ENCODE results near the gene AKAP13. TPM values are rescaled to one million over a fixed set of nuclear protein-coding genes. Genes with fewer than 3 reads are reported as not detected.

Gene AKAP13
- polyA plus RNA-seq, 1 donor from 2014 or later: 10.0 TPM

GRCh38 chr15:85651548-85651947 lies 271.1 kb downstream of the AKAP13 start:
- H4K20me1 ChIP-seq (ENCODE audit: insufficient read depth): no peaks in the 10 kb centered on the region
- no peaks in the 10 kb centered on the region for H3K9me2 ChIP-seq (ENCODE audit: insufficient read depth, low read length)
- no peaks in the 10 kb centered on the region for H3F3A ChIP-seq (ENCODE audit: insufficient read depth, low read length, poor library complexity, severe bottlenecking)
- H3K9me3 ChIP-seq (ENCODE audit: low read length): no peaks in the 10 kb centered on the region
- no peaks in the 10 kb centered on the region for H3K79me2 ChIP-seq (replicated peaks; ENCODE audit: insufficient read depth, low read length)
- H3K4me3 ChIP-seq (ENCODE audit: low read length): no peak overlapping the region
- H2AFZ ChIP-seq (ENCODE audit: low read depth, low read length): no peak overlapping the region
- no peak overlapping the region for H3K27ac ChIP-seq (ENCODE audit: low read length)
- TF ChIP-seq EP300 (conservative IDR thresholded peaks at IDR 0.05; ENCODE audit: poor library complexity, severe bottlenecking): no peak
- no peak for TF ChIP-seq POLR2AphosphoS5 (IDR thresholded peaks at IDR 0.05)
- TF ChIP-seq REST (IDR thresholded peaks at IDR 0.05; ENCODE audit: borderline replicate concordance): no peak
- TF ChIP-seq RAD21 (conservative IDR thresholded peaks at IDR 0.05): no peak
- TF ChIP-seq MXI1 (conservative IDR thresholded peaks at IDR 0.05; ENCODE audit: poor library complexity, severe bottlenecking): no peak
- no peak overlapping the region for H3K4me2 ChIP-seq (ENCODE audit: low read length)
- no peaks in the 10 kb centered on the region for H3K27me3 ChIP-seq (ENCODE audit: insufficient read depth, low read depth, low read length)
- H3K36me3 ChIP-seq (ENCODE audit: insufficient read depth, low read length): no peaks in the 10 kb centered on the region
- H3K9ac ChIP-seq (ENCODE audit: low read length): no peak overlapping the region

- no peaks in the 10 kb centered on the region for H4K20me1 ChIP-seq (ENCODE audit: insufficient read depth)
- TF ChIP-seq MXI1 (conservative IDR thresholded peaks at IDR 0.05; ENCODE audit: poor library complexity, severe bottlenecking): no peak
- TF ChIP-seq EP300 (conservative IDR thresholded peaks at IDR 0.05; ENCODE audit: poor library complexity, severe bottlenecking): no peak
- TF ChIP-seq CTCF (IDR thresholded peaks at IDR 0.05; ENCODE audit: poor library complexity, severe bottlenecking): no peak
- TF ChIP-seq POLR2AphosphoS5 (IDR thresholded peaks at IDR 0.05): no peak
- TF ChIP-seq REST (IDR thresholded peaks at IDR 0.05; ENCODE audit: borderline replicate concordance): no peak
- no peak for TF ChIP-seq RAD21 (conservative IDR thresholded peaks at IDR 0.05)
- TF ChIP-seq SMC3 (conservative IDR thresholded peaks at IDR 0.05; ENCODE audit: poor library complexity): no peak
- no peak for TF ChIP-seq TAF1 (IDR thresholded peaks at IDR 0.05; ENCODE audit: low read depth)
- TF ChIP-seq EZH2 (IDR thresholded peaks at IDR 0.05; ENCODE audit: borderline replicate concordance, insufficient read depth, low read length, poor library complexity, severe bottlenecking): no peak
- H3K9me3 ChIP-seq (ENCODE audit: low read length): no peaks in the 10 kb centered on the region
- no peak overlapping the region for H2AFZ ChIP-seq (ENCODE audit: low read depth, low read length)
- H3K27ac ChIP-seq (ENCODE audit: low read length): no peak overlapping the region
- no peaks in the 10 kb centered on the region for H3K27me3 ChIP-seq (ENCODE audit: insufficient read depth, low read depth, low read length)
- no peaks in the 10 kb centered on the region for H3K79me2 ChIP-seq (replicated peaks; ENCODE audit: insufficient read depth, low read length)
- no peaks in the 10 kb centered on the region for H3F3A ChIP-seq (ENCODE audit: insufficient read depth, low read length, poor library complexity, severe bottlenecking)
- no peaks in the 10 kb centered on the region for H3K36me3 ChIP-seq (ENCODE audit: insufficient read depth, low read length)
- H3K9ac ChIP-seq (ENCODE audit: low read length): no peak overlapping the region
- H3K4me2 ChIP-seq (ENCODE audit: low read length): no peak overlapping the region
- H3K9me2 ChIP-seq (ENCODE audit: insufficient read depth, low read length): no peaks in the 10 kb centered on the region
- H3K4me3 ChIP-seq (ENCODE audit: low read length): no peak overlapping the region
Measured at GRCh38 chr15:85652457-85652856, 272.1 kb downstream of the AKAP13 start.

Data from neural cell (in vitro differentiated cells).